H9 (cell line): Measurements from ENCODE around the gene PLA2G4E. TPM values are rescaled to one million over a fixed set of nuclear protein-coding genes. Genes with fewer than 3 reads are reported as not detected.

Experiments used
- DNase-seq: peaks from one replicate; pipeline ENCODE4 v3.0.0-alpha.2; 2017
- H2AFZ ChIP-seq: one replicate; pipeline ENCODE4 v1.6.1; 2013; ENCODE audit warnings: mild to moderate bottlenecking, low read length, control low read depth, moderate library complexity
- H2AK5ac ChIP-seq: 2 replicates; pipeline ENCODE4 v1.6.1; 2013; ENCODE audit warnings: low read length, control low read depth, mixed read lengths; ENCODE audit not compliant: insufficient read length
- H2BK120ac ChIP-seq: one replicate; pipeline ENCODE4 v1.6.1; 2013; ENCODE audit warnings: low read depth, mild to moderate bottlenecking, low read length, control low read depth, inconsistent platforms; ENCODE audit not compliant: poor library complexity, severe bottlenecking
- H2BK12ac ChIP-seq: 2 replicates; pipeline ENCODE4 v1.6.1; 2013; ENCODE audit warnings: low read length, control low read depth, mixed read lengths, low read depth; ENCODE audit not compliant: insufficient read length
- H2BK15ac ChIP-seq: 2 replicates; pipeline ENCODE4 v1.6.1; 2013; ENCODE audit warnings: low read depth, low read length, control low read depth
- H2BK20ac ChIP-seq: one replicate; pipeline ENCODE4 v1.6.1; 2013; ENCODE audit warnings: low read depth, mild to moderate bottlenecking, low read length, control low read depth, inconsistent platforms; ENCODE audit not compliant: poor library complexity, severe bottlenecking
- H2BK5ac ChIP-seq: 2 replicates; pipeline ENCODE4 v1.6.1; 2013; ENCODE audit warnings: low read length, control low read depth, mixed read lengths; ENCODE audit not compliant: insufficient read length
- H3K14ac ChIP-seq: 2 replicates; pipeline ENCODE4 v1.6.1; 2013; ENCODE audit warnings: low read length, control low read depth; ENCODE audit not compliant: insufficient read depth
- H3K18ac ChIP-seq: 2 replicates; pipeline ENCODE4 v1.6.1; 2013; ENCODE audit warnings: low read depth, mild to moderate bottlenecking, mixed read lengths, low read length, control low read depth; ENCODE audit not compliant: insufficient read length
- H3K23ac ChIP-seq: 2 replicates; pipeline ENCODE4 v1.6.1; 2013; ENCODE audit warnings: low read length, control low read depth, mixed read lengths, low read depth; ENCODE audit not compliant: insufficient read length
- H3K23me2 ChIP-seq: 2 replicates; pipeline ENCODE4 v1.6.1; 2013; ENCODE audit warnings: low read depth, mild to moderate bottlenecking, mixed read lengths, low read length, control low read depth; ENCODE audit not compliant: insufficient read length, poor library complexity, severe bottlenecking
- H3K27ac ChIP-seq: 2 replicates; pipeline ENCODE4 v1.5.1; 2013; ENCODE audit warnings: low read length, control low read depth, mixed read lengths, low read depth; ENCODE audit not compliant: insufficient read length
- H3K27me3 ChIP-seq: 2 replicates; pipeline ENCODE4 v1.6.1; 2013; ENCODE audit warnings: low read length, control low read depth, inconsistent platforms; ENCODE audit not compliant: insufficient read depth
- H3K4ac ChIP-seq: 2 replicates; pipeline ENCODE4 v1.6.1; 2013; ENCODE audit warnings: low read depth, mild to moderate bottlenecking, control low read depth, inconsistent platforms, low read length, moderate library complexity
- H3K4me1 ChIP-seq: 2 replicates; pipeline ENCODE4 v1.6.1; 2013; ENCODE audit warnings: low read length, control low read depth, inconsistent platforms; ENCODE audit not compliant: insufficient read depth
- H3K4me2 ChIP-seq: 2 replicates; pipeline ENCODE4 v1.6.1; 2013; ENCODE audit warnings: low read length, control low read depth, mixed read lengths; ENCODE audit not compliant: insufficient read length, insufficient read depth
- H3K56ac ChIP-seq: 2 replicates; pipeline ENCODE4 v1.6.1; 2013; ENCODE audit warnings: low read depth, mild to moderate bottlenecking, mixed read lengths, low read length, control low read depth; ENCODE audit not compliant: insufficient read length
- H3K79me1 ChIP-seq: 2 replicates; pipeline ENCODE4 v1.6.1; 2013; ENCODE audit warnings: low read depth, mild to moderate bottlenecking, moderate library complexity, low read length, control low read depth, inconsistent platforms; ENCODE audit not compliant: insufficient read depth, poor library complexity, severe bottlenecking
- H3K79me2 ChIP-seq: 2 replicates; pipeline ENCODE4 v1.6.1; 2013; ENCODE audit warnings: low read length, control low read depth, inconsistent platforms; ENCODE audit not compliant: insufficient read depth
- H3K9ac ChIP-seq: 2 replicates; pipeline ENCODE4 v1.6.1; 2013; ENCODE audit warnings: low read length, control low read depth, mixed read lengths; ENCODE audit not compliant: insufficient read length; ENCODE audit errors: extremely low read depth
- H3K9me3 ChIP-seq: one replicate; pipeline ENCODE4 v1.6.1; 2013; ENCODE audit warnings: low read depth, low read length, inconsistent platforms; ENCODE audit not compliant: control insufficient read depth
- H3T11ph ChIP-seq: one replicate; pipeline ENCODE4 v1.6.1; 2013; ENCODE audit warnings: mild to moderate bottlenecking, low read length, control low read depth, inconsistent platforms
- H4K20me1 ChIP-seq: one replicate; pipeline ENCODE4 v1.6.1; 2013; ENCODE audit not compliant: control insufficient read depth, insufficient read length, insufficient read depth
- H4K5ac ChIP-seq: 2 replicates; pipeline ENCODE4 v1.6.1; 2013; ENCODE audit warnings: low read depth, mild to moderate bottlenecking, mixed read lengths, low read length, control low read depth; ENCODE audit not compliant: insufficient read length
- H4K8ac ChIP-seq: replicated peaks from 2 replicates; pipeline ENCODE4 v1.6.1; 2013; ENCODE audit warnings: low read length, control low read depth, mixed read lengths, low read depth; ENCODE audit not compliant: insufficient read length
- H4K91ac ChIP-seq: 2 replicates; pipeline ENCODE4 v1.6.1; 2013; ENCODE audit warnings: low read depth, mild to moderate bottlenecking, moderate library complexity, mixed read lengths, low read length, control low read depth; ENCODE audit not compliant: insufficient read length
- H3K27ac Mint-ChIP-seq, 3 experiments: 2 replicates in 2 of 3; 3 replicates in 1 of 3; pipeline ENCODE4 v1.8.0; 2020 to 2021; ENCODE audit warnings: mixed read lengths in 3 of 3, mild to moderate bottlenecking in 1 of 3, moderate library complexity in 1 of 3
- H3K27me3 Mint-ChIP-seq: 2 replicates; pipeline ENCODE4 v1.8.0; 2021; ENCODE audit warnings: low read depth, mild to moderate bottlenecking, moderate library complexity, mixed read lengths
- H3K36me3 Mint-ChIP-seq, 3 experiments: 2 replicates in 2 of 3; 3 replicates in 1 of 3; pipeline ENCODE4 v1.8.0; 2020 to 2021; ENCODE audit warnings: low read depth in 3 of 3, mixed read lengths in 3 of 3; ENCODE audit not compliant: insufficient read depth in 1 of 3
- H3K4me1 Mint-ChIP-seq, 2 experiments: 2 replicates each; pipeline ENCODE4 v1.8.0; 2020; ENCODE audit warnings: mixed read lengths in 2 of 2
- H3K4me3 Mint-ChIP-seq, 2 experiments: 2 replicates in 1 of 2; 3 replicates in 1 of 2; pipeline ENCODE4 v1.8.0; 2020 to 2021; ENCODE audit warnings: mild to moderate bottlenecking in 2 of 2, mixed read lengths in 2 of 2, moderate library complexity in 1 of 2
- H3K9me3 Mint-ChIP-seq, 2 experiments: 2 replicates in 1 of 2; 3 replicates in 1 of 2; pipeline ENCODE4 v1.8.0; 2020; ENCODE audit warnings: mild to moderate bottlenecking in 2 of 2, mixed read lengths in 2 of 2, moderate library complexity in 1 of 2
- CTCF ChIP-seq: fragments of 200-600 bp; sonication (generic); conservative IDR thresholded peaks from 3 replicates; pipeline ENCODE4 v1.8.0; 2021; ENCODE audit warnings: antibody characterized with exemption, mild to moderate bottlenecking
- WGBS: extraction: QIAGEN DNeasy Blood & Tissue Kit; methylation state at CpG from one replicate; pipeline ENCODE4 v1.1.7; 2013; ENCODE audit warnings: missing lambda C conversion rate, low lambda C conversion rate, mixed read lengths; ENCODE audit not compliant: insufficient read length; ENCODE audit errors: extremely low coverage; 5-methylcytosine and 5-hydroxymethylcytosine counted together
- total RNA-seq: library from RNA; stranded (reverse); gene quantifications from 2 replicates; pipeline ENCODE4 v1.2.1, GENCODE V29; 2021

PLA2G4E gene
- total RNA-seq, 1 experiment from 2014 or later, result not detected

- Mint-ChIP-seq H3K27me3 (peaks cover 1% of the 10 kb centered on the region), H3K36me3 (no peaks in the 10 kb centered on the region; a peak in 1 of 7 replicates), H3K4me3 (no peak overlapping the region), H3K4me1 (peaks cover 5 to 9% of the 10 kb centered on the region in 2 experiments), H3K27ac (0 out of 7 replicates have a peak overlapping the region, but pooled peaks of 1 of the 3 experiments have one; percentile 0), H3K9me3 (no peaks in the 10 kb centered on the region)
- Histone ChIP-seq H2BK20ac (no peak overlapping the region), H3K56ac (no peak overlapping the region), H3K79me2 (no peaks in the 10 kb centered on the region), H3K4ac (no peak overlapping the region), H4K8ac (no peak overlapping the region), H3K27me3 (no peaks in the 10 kb centered on the region), H3K4me2 (no peak overlapping the region), H4K20me1 (no peaks in the 10 kb centered on the region), H3K9me3 (no peaks in the 10 kb centered on the region), H2BK12ac (no peak overlapping the region), H2AFZ (no peak overlapping the region), H3K27ac (no peak overlapping the region), H2AK5ac (no peak overlapping the region), H3K4me1 (no peaks in the 10 kb centered on the region), H3K9ac (no peak overlapping the region), H3K23ac (no peak overlapping the region), H2BK120ac (no peak overlapping the region), H3K14ac (no peak overlapping the region), H4K91ac (no peak overlapping the region), H3T11ph (no peak overlapping the region), H4K5ac (no peak overlapping the region), H2BK15ac (no peak overlapping the region), H3K18ac (no peak overlapping the region), H2BK5ac (no peak overlapping the region), H3K23me2 (no peaks in the 10 kb centered on the region), H3K79me1 (no peaks in the 10 kb centered on the region)
- no peak for TF ChIP-seq CTCF
- no CpG with 5 or more reads among the region's 17 CpGs for WGBS
- DNase-seq, result no peak
Measured at GRCh38 chr15:42069496-42070278, 48.8 kb upstream of the PLA2G4E start.
